Effector CD4-positive, alpha-beta T cell (primary cell): ENCODE results near the gene DYTN.

Source experiments
- DNase-seq: peaks from one replicate; pipeline ENCODE4 v3.0.0-alpha.2; 2020

Gene DYTN

DNA sequence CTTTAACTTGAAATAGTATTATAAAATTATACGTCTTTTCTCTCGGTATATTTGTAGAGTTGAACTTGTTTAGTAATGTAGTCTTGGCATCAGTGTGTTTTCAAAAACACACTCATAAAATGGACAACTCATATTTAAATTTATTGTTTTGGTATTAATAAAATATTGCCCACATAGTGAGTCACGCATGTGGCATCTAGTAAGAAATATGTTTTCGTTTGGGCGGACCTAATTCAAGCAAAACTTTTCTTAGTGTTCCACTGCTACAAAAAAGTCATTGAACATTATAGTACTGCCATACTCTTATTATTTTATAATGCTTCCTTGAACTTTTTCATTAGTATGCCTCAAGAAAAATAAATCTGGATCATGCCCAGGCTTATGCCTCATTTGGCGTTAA is 107.0 kb downstream of the DYTN start:
- DNase-seq = no peak

DNA sequence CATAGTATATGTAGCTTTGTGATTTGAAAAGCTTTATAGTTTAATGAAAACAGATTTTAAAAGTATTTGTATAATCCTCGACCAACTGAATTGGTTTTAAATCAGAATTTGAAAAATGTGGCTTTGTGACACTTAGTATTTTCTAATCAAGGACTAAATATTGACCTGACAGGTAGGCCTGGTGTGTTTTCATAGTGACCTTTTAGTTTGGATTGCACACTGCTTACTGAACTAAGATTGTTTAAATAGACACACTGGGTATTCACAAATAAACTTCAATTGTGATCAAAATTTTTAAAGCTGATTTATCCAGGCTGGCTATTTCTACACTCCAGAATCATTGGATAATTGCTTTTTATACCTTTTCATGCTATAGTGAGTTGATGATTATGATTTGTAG is 107.7 kb downstream of the DYTN start:
- no peak for DNase-seq

DNA sequence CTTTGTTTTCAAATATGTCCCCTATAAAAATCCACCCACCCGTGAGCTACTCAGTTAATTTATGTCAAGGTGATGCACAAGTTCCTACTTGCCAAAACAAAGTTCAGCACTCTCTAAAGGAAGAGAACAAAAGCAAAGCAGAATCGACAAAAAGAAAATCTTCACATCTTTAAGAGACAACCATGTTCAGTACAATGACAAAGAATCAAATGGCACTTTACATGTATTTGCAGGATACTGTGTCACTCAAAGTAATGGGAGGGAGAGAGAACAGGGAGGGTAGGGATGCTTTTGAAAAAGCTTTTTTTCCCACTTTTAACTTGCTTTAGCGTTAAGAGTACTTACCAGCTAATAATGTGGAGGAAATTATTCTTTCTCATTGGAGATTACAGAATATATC is 115.0 kb downstream of the DYTN start:
- no peak for DNase-seq
